Natural killer cell (primary cell): ENCODE measurements around the gene CPXM1. TPM values are rescaled to one million over a fixed set of nuclear protein-coding genes. Genes with fewer than 3 reads are reported as not detected.

ENCODE experiments used
- ATAC-seq, 3 donors: fragments of 150-1000 bp in 2 of 3; fragments of 200-7000 bp in 1 of 3; cut with Tn5 transposase; 1 replicate in 1 of 3; 2 replicates in 2 of 3; pipeline ENCODE4 v1.10.0; 2021; ENCODE audit warnings: mild to moderate bottlenecking in 2 of 3, moderate library complexity in 2 of 3
- DNase-seq, 2 donors: peaks; one replicate each; pipeline versions ENCODE4 v3.0.0 to v3.0.0-alpha.2; 2013 to 2021; ENCODE audit warnings: mixed read lengths in 1 of 2
- H3K27ac ChIP-seq: one replicate; pipeline ENCODE4 v1.5.1; 2013; ENCODE audit warnings: mild to moderate bottlenecking, low read length
- H3K27me3 ChIP-seq: one replicate; pipeline ENCODE4 v1.6.1; 2013; ENCODE audit warnings: low read length; ENCODE audit not compliant: control insufficient read depth, insufficient read depth
- H3K36me3 ChIP-seq: one replicate; pipeline ENCODE4 v1.6.1; 2013; ENCODE audit warnings: low read length; ENCODE audit not compliant: control insufficient read depth, insufficient read depth
- H3K4me1 ChIP-seq: one replicate; pipeline ENCODE4 v1.6.1; 2013; ENCODE audit warnings: low read length; ENCODE audit not compliant: control insufficient read depth, insufficient read depth
- H3K4me3 ChIP-seq: one replicate; pipeline ENCODE4 v1.5.1; 2013; ENCODE audit warnings: low read length
- H3K9me3 ChIP-seq: one replicate; pipeline ENCODE4 v1.6.1; 2013; ENCODE audit warnings: low read length; ENCODE audit not compliant: control insufficient read depth, insufficient read depth
- H3K27ac Mint-ChIP-seq, 2 donors: one replicate each; pipeline ENCODE4 v1.8.0; 2022; ENCODE audit warnings: mild to moderate bottlenecking in 2 of 2, mixed read lengths in 2 of 2, moderate library complexity in 1 of 2
- H3K27me3 Mint-ChIP-seq, 2 donors: one replicate each; pipeline ENCODE4 v1.8.0; 2022; ENCODE audit warnings: low read depth in 2 of 2, mixed read lengths in 2 of 2
- H3K36me3 Mint-ChIP-seq: one replicate; pipeline ENCODE4 v1.8.0; 2022; ENCODE audit warnings: mixed read lengths
- H3K4me1 Mint-ChIP-seq, 2 donors: one replicate each; pipeline ENCODE4 v1.8.0; 2022; ENCODE audit warnings: mixed read lengths in 2 of 2
- H3K4me3 Mint-ChIP-seq: one replicate; pipeline ENCODE4 v1.8.0; 2022; ENCODE audit warnings: mild to moderate bottlenecking, moderate library complexity, mixed read lengths
- H3K9me3 Mint-ChIP-seq, 2 donors: one replicate each; pipeline ENCODE4 v1.8.0; 2022; ENCODE audit warnings: mixed read lengths in 2 of 2
- WGBS: methylation state at CpG from one replicate; pipeline ENCODE4 v1.1.7; 2013; ENCODE audit warnings: missing lambda C conversion rate; ENCODE audit not compliant: insufficient coverage; 5-methylcytosine and 5-hydroxymethylcytosine counted together
- intact Hi-C: fragments of 100-400 bp; cut with micrococcal nuclease; formaldehyde crosslinking; loops from one replicate; pipeline ENCODE4 v1.14.2; 2022
- total RNA-seq, 4 donors: library from RNA; stranded (reverse); fragments of 120-200 nt in 1 of 4; gene quantifications; one replicate each; pipeline versions ENCODE4 v1.2.3 to v1.2.4, GENCODE V29; 2013 to 2022
- TF ChIP-seq, protein P1 (sequence below): fragments of 200-600 bp; IDR thresholded peaks from one replicate; pipeline ENCODE4 v1.8.0; 2022; ENCODE audit warnings: antibody characterized with exemption

The CPXM1 gene
- total RNA-seq, 3 donors from 2014 or later (not counting 1 experiment from before 2014, with no cell fraction given): 0.49 to 2.3 (median 1.5) TPM

GRCh38 chr20:2815242-2815900, 14.9 kb upstream of the CPXM1 start:
- no peak overlapping the region for H3K27ac ChIP-seq
- H3K27me3 Mint-ChIP-seq: peaks cover 29 to 38% of the 10 kb centered on the region in 2 donors
- H3K4me1 ChIP-seq: peaks cover 6% of the 10 kb centered on the region
- H3K4me3 ChIP-seq: no peak overlapping the region
- no peaks in the 10 kb centered on the region for H3K36me3 ChIP-seq
- peaks cover 8% of the 10 kb centered on the region for H3K27me3 ChIP-seq
- H3K4me3 Mint-ChIP-seq: no peak overlapping the region
- ATAC-seq (no peak), DNase-seq (no peak)
- no peak overlapping the region for H3K27ac Mint-ChIP-seq
- peaks cover 0 to 8% of the 10 kb centered on the region in 2 donors for H3K9me3 Mint-ChIP-seq
- H3K36me3 Mint-ChIP-seq: peaks cover 6% of the 10 kb centered on the region
- no peaks in the 10 kb centered on the region for H3K9me3 ChIP-seq
- TF ChIP-seq, protein P1, sequence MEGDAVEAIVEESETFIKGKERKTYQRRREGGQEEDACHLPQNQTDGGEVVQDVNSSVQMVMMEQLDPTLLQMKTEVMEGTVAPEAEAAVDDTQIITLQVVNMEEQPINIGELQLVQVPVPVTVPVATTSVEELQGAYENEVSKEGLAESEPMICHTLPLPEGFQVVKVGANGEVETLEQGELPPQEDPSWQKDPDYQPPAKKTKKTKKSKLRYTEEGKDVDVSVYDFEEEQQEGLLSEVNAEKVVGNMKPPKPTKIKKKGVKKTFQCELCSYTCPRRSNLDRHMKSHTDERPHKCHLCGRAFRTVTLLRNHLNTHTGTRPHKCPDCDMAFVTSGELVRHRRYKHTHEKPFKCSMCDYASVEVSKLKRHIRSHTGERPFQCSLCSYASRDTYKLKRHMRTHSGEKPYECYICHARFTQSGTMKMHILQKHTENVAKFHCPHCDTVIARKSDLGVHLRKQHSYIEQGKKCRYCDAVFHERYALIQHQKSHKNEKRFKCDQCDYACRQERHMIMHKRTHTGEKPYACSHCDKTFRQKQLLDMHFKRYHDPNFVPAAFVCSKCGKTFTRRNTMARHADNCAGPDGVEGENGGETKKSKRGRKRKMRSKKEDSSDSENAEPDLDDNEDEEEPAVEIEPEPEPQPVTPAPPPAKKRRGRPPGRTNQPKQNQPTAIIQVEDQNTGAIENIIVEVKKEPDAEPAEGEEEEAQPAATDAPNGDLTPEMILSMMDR: no peak
- peaks cover 0 to 21% of the 10 kb centered on the region in 2 donors for H3K4me1 Mint-ChIP-seq
- intact Hi-C loops: no loop called here
- WGBS: 81% methylated on average over 8 of the region's 8 CpGs

GRCh38 chr20:2814587-2815051, 14.2 kb upstream of the CPXM1 start, which contains the start of gene C20orf141:
Gene C20orf141, plus strand, starts transcription at chr20:2814987. Its CDS starts 198 bp downstream, at chr20:2815185.
- intact Hi-C loops: no loop called here
- no peak within 1 kb of the TSS for H3K27ac Mint-ChIP-seq
- ATAC-seq: no peak
- peaks cover 6% of the 10 kb centered on the region for H3K36me3 Mint-ChIP-seq
- no peak within 1 kb of the TSS for H3K27ac ChIP-seq
- H3K4me3 Mint-ChIP-seq: no peak within 1 kb of the TSS
- peaks cover 2% of the 10 kb centered on the region for H3K27me3 ChIP-seq
- no peak within 1 kb of the TSS for H3K4me3 ChIP-seq
- H3K9me3 ChIP-seq: no peaks in the 10 kb centered on the region
- peaks cover 0 to 8% of the 10 kb centered on the region in 2 donors for H3K9me3 Mint-ChIP-seq
- H3K36me3 ChIP-seq: no peaks in the 10 kb centered on the region
- DNase-seq: no peak
- H3K4me1 ChIP-seq: peaks cover 6% of the 10 kb centered on the region
- peaks cover 29 to 31% of the 10 kb centered on the region in 2 donors for H3K27me3 Mint-ChIP-seq
- peaks cover 0 to 14% of the 10 kb centered on the region in 2 donors for H3K4me1 Mint-ChIP-seq
- TF ChIP-seq, protein P1: no peak
- WGBS: 56% methylated on average over 2 of the region's 5 CpGs

- Histone ChIP-seq H3K27ac (no peak overlapping the region), H3K36me3 (no peaks in the 10 kb centered on the region), H3K4me1 (peaks cover 6% of the 10 kb centered on the region), H3K27me3 (peaks cover 2% of the 10 kb centered on the region), H3K4me3 (no peak overlapping the region), H3K9me3 (no peaks in the 10 kb centered on the region)
- no peak for ATAC-seq
- 83% methylated on average over 1 of the region's 1 CpG for WGBS
- Mint-ChIP-seq H3K9me3 (peaks cover 0 to 8% of the 10 kb centered on the region in 2 donors), H3K27ac (no peak overlapping the region), H3K36me3 (peaks cover 6% of the 10 kb centered on the region), H3K27me3 (peaks cover 32 to 33% of the 10 kb centered on the region in 2 donors), H3K4me3 (no peak overlapping the region), H3K4me1 (peaks cover under 1 to 14% of the 10 kb centered on the region in 2 donors)
- intact Hi-C loops: no loop called here
- no peak for DNase-seq
- TF ChIP-seq, protein P1: no peak
Observed at GRCh38 chr20:2814076-2814475, 13.6 kb upstream of the CPXM1 start.
